ENCODE measurements around the gene LDB2. TPM values are rescaled to one million over a fixed set of nuclear protein-coding genes. Genes with fewer than 3 reads are reported as not detected.

Gene LDB2
- total RNA-seq, 1 donor from 2014 or later: not detected

- no peak for DNase-seq (ENCODE audit: low read depth)
Observed at GRCh38 chr4:16884673-16885460, 13.6 kb downstream of the LDB2 start.

- DNase-seq (ENCODE audit: low read depth): no peak
Observed at GRCh38 chr4:16883806-16884205, 14.6 kb downstream of the LDB2 start.

- DNase-seq (ENCODE audit: low read depth): no peak
Observed at GRCh38 chr4:16881151-16881884, 17.1 kb downstream of the LDB2 start.

- DNase-seq (ENCODE audit: low read depth): no peak
Observed at GRCh38 chr4:16875487-16875886, 23.0 kb downstream of the LDB2 start.

- DNase-seq (ENCODE audit: low read depth): no peak
Observed at GRCh38 chr4:16869594-16870245, 28.7 kb downstream of the LDB2 start.

- DNase-seq (ENCODE audit: low read depth): no peak
Observed at GRCh38 chr4:16868674-16869073, 29.8 kb downstream of the LDB2 start.

- DNase-seq (ENCODE audit: low read depth): no peak
Observed at GRCh38 chr4:16867827-16868226, 30.6 kb downstream of the LDB2 start.

- DNase-seq (ENCODE audit: low read depth): no peak
Observed at GRCh38 chr4:16866974-16867373, 31.5 kb downstream of the LDB2 start.

- no peak for DNase-seq (ENCODE audit: low read depth)
Observed at GRCh38 chr4:16865897-16866283, 32.6 kb downstream of the LDB2 start.

- no peak for DNase-seq (ENCODE audit: low read depth)
Observed at GRCh38 chr4:16865209-16865896, 33.1 kb downstream of the LDB2 start.

GRCh38 chr4:16864199-16864598 is 34.2 kb downstream of the LDB2 start:
- DNase-seq (ENCODE audit: low read depth): no peak

- DNase-seq (ENCODE audit: low read depth): no peak
Observed at GRCh38 chr4:16862697-16863096, 35.7 kb downstream of the LDB2 start.

GRCh38 chr4:16860516-16860915 is 37.9 kb downstream of the LDB2 start:
- DNase-seq (ENCODE audit: low read depth): no peak

- no peak for DNase-seq (ENCODE audit: low read depth)
Observed at GRCh38 chr4:16859031-16859430, 39.4 kb downstream of the LDB2 start.

- DNase-seq (ENCODE audit: low read depth): no peak
Observed at GRCh38 chr4:16858275-16858752, 40.1 kb downstream of the LDB2 start.

GRCh38 chr4:16857425-16857824 is 41.0 kb downstream of the LDB2 start:
- no peak for DNase-seq (ENCODE audit: low read depth)

GRCh38 chr4:16853640-16854039 is 44.8 kb downstream of the LDB2 start:
- DNase-seq (ENCODE audit: low read depth): no peak

- DNase-seq (ENCODE audit: low read depth): no peak
Observed at GRCh38 chr4:16852644-16853043, 45.8 kb downstream of the LDB2 start.

- no peak for DNase-seq (ENCODE audit: low read depth)
Observed at GRCh38 chr4:16852228-16852627, 46.2 kb downstream of the LDB2 start.

- no peak for DNase-seq (ENCODE audit: low read depth)
Observed at GRCh38 chr4:16846540-16847117, 51.8 kb downstream of the LDB2 start.

All from myocyte (in vitro differentiated cells).